GM21619 (cell line): ENCODE measurements around the gene ABHD4.

Experiments
- ATAC-seq: cut with Tn5 transposase; IDR thresholded peaks from one replicate; pipeline ENCODE4 v1.9.1; 2021; ENCODE audit not compliant: unreplicated experiment

ABHD4 gene

DNA sequence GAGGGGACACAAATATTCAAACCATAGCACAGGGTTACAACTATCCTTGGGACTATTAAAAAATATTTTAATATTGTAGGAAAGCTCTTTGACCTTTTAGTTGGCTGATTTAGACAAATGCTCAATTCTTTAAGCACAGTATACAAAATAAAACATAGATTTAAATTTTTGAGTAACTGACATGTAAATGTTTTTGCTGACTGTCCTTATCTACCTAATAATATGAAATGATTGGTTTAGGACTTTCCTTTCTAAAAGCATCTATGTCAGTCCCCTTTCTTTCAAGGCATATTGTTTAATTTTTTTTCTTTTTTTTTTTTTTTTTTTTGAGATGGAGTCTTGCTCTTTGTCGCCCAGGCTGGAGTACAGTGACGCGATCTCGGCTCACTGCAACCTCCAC lies 62.6 kb downstream of the ABHD4 start:
- no peak for ATAC-seq
